HCT116 (cell line): ENCODE results near the gene ELOF1. TPM values are rescaled to one million over a fixed set of nuclear protein-coding genes. Genes with fewer than 3 reads are reported as not detected.

ENCODE experiments used
- ATAC-seq: fragments of 200-7000 bp; cut with Tn5 transposase; 2 replicates; pipeline ENCODE4 v1.9.1; 2020; ENCODE audit warnings: mild to moderate bottlenecking, moderate library complexity
- BruUV-seq: library from RNA; stranded (reverse); fragments of 400-500 nt; replicated peaks from 2 replicates; lab custom pipeline; 2021; lab: Mats Ljungman, UMichigan
- CTCF ChIA-PET: fragments of 300-600 bp; sonication (Branson Sonifier 250); formaldehyde crosslinking; loops from one replicate; lab custom pipeline; 2021; ENCODE audit warnings: antibody characterized with exemption; lab: Charles Lee
- POLR2A ChIA-PET: fragments of 300-600, 350-600 bp; sonication (Branson Sonifier 250); formaldehyde crosslinking; loops from one replicate; lab custom pipeline; 2021; ENCODE audit warnings: antibody characterized with exemption; lab: Charles Lee
- RAD21 ChIA-PET, 2 experiments: fragments of 300-600 bp; sonication (Branson Sonifier 250); formaldehyde crosslinking; loops; one replicate each; lab custom pipeline; 2023; ENCODE audit warnings: low total read pairs in 2 of 2; ENCODE audit not compliant: uncharacterized antibody in 2 of 2, unreplicated experiment in 2 of 2, low non-redundant PET in 1 of 2; lab: Charles Lee
- DNase-seq: peaks from one replicate; pipeline ENCODE4 v3.0.0-alpha.2; 2010; ENCODE audit warnings: low read depth, low spot score
- H2AFZ ChIP-seq: fragments of 200-600 bp; shearing (Covaris generic), sonication (generic); 2 replicates; pipeline ENCODE4 v1.6.1; 2017; ENCODE audit warnings: low read depth, mixed run types, mixed read lengths, antibody characterized with exemption, low read length; ENCODE audit not compliant: poor library complexity, severe bottlenecking
- H3K27ac ChIP-seq: 2 replicates; pipeline ENCODE4 v1.5.1; 2012; ENCODE audit warnings: low read depth, low read length
- H3K27me3 ChIP-seq: fragments of 200-600 bp; sonication (generic); 2 replicates; pipeline ENCODE4 v1.6.1; 2016; ENCODE audit warnings: mixed run types, low read length, mixed read lengths; ENCODE audit not compliant: insufficient read depth
- H3K36me3 ChIP-seq, 2 experiments: fragments of 200-500 bp in 1 of 2; fragments of 200-600 bp in 1 of 2; sonication (Bioruptor generic) in 1 of 2; sonication (generic) in 1 of 2; 2 replicates each; pipeline versions ENCODE4 v1.5.1 to v1.6.1; 2014 to 2016; ENCODE audit warnings: low read length in 2 of 2, inconsistent platforms in 1 of 2, mixed read lengths in 1 of 2, mixed run types in 1 of 2; ENCODE audit not compliant: insufficient read depth in 2 of 2, control insufficient read depth in 1 of 2
- H3K4me1 ChIP-seq, 2 experiments: fragments of 200-600 bp in 1 of 2; sonication (generic) in 1 of 2; 2 replicates each; pipeline versions ENCODE4 v1.5.1 to v1.6.1; 2012 to 2017; ENCODE audit warnings: low read length in 2 of 2, inconsistent platforms in 1 of 2, mild to moderate bottlenecking in 1 of 2, mixed read lengths in 1 of 2, mixed run types in 1 of 2, moderate library complexity in 1 of 2; ENCODE audit not compliant: insufficient read depth in 2 of 2, control insufficient read depth in 1 of 2
- H3K4me2 ChIP-seq: fragments of 200-600 bp; sonication (generic); 2 replicates; pipeline ENCODE4 v1.6.1; 2017; ENCODE audit warnings: mixed run types, low read length, mixed read lengths
- H3K4me3 ChIP-seq, 2 experiments: fragments of 200-600 bp in 1 of 2; sonication (generic) in 1 of 2; replicated peaks in 1 of 2; 2 replicates each; pipeline ENCODE4 v1.5.1; 2011 to 2016; ENCODE audit warnings: low read length in 2 of 2, control low read depth in 1 of 2, low read depth in 1 of 2, mild to moderate bottlenecking in 1 of 2, mixed read lengths in 1 of 2, mixed run types in 1 of 2
- H3K79me2 ChIP-seq: fragments of 200-600 bp; sonication (generic); 2 replicates; pipeline ENCODE4 v1.6.1; 2017; ENCODE audit warnings: mild to moderate bottlenecking, mixed run types, low read length, moderate library complexity, mixed read lengths; ENCODE audit not compliant: insufficient read depth
- H3K9ac ChIP-seq: fragments of 200-600 bp; sonication (generic); 2 replicates; pipeline ENCODE4 v1.6.1; 2016; ENCODE audit warnings: low read length, mixed read lengths
- H3K9me2 ChIP-seq: fragments of 200-600 bp; sonication (generic), shearing (Covaris generic); 2 replicates; pipeline ENCODE4 v1.6.1; 2017; ENCODE audit warnings: mixed run types, mild to moderate bottlenecking, moderate library complexity; ENCODE audit not compliant: insufficient read depth
- H3K9me3 ChIP-seq, 2 experiments: fragments of 200-500 bp in 1 of 2; fragments of 200-600 bp in 1 of 2; sonication (Bioruptor generic) in 1 of 2; sonication (generic) in 1 of 2; 2 replicates each; pipeline ENCODE4 v1.6.1; 2014 to 2017; ENCODE audit warnings: low read length in 2 of 2, mixed read lengths in 2 of 2, inconsistent platforms in 1 of 2, low read depth in 1 of 2, mild to moderate bottlenecking in 1 of 2, mixed run types in 1 of 2, moderate library complexity in 1 of 2; ENCODE audit not compliant: control insufficient read depth in 1 of 2, insufficient read depth in 1 of 2
- H4K20me1 ChIP-seq: fragments of 200-600 bp; sonication (generic), shearing (Covaris generic); 2 replicates; pipeline ENCODE4 v1.6.1; 2017; ENCODE audit warnings: mixed run types, mild to moderate bottlenecking, moderate library complexity; ENCODE audit not compliant: insufficient read depth
- ATF3 ChIP-seq: IDR thresholded peaks from 2 replicates; pipeline ENCODE4 v1.6.1; 2012
- CBX3 ChIP-seq: IDR thresholded peaks from 2 replicates; pipeline ENCODE4 v1.6.1; 2012; ENCODE audit warnings: low read depth
- CEBPB ChIP-seq: IDR thresholded peaks from 2 replicates; pipeline ENCODE4 v1.6.1; 2012; ENCODE audit warnings: low read depth
- CTCF ChIP-seq, 3 experiments: fragments of 200-600 bp in 1 of 3; sonication (generic) in 1 of 3; IDR thresholded peaks in 2 of 3; conservative IDR thresholded peaks in 1 of 3; 2 replicates each; pipeline ENCODE4 v1.5.1; 2012 to 2017; ENCODE audit warnings: low read depth in 2 of 3, low read length in 2 of 3, antibody characterized with exemption in 1 of 3, borderline replicate concordance in 1 of 3, control low read depth in 1 of 3, mild to moderate bottlenecking in 1 of 3, mixed read lengths in 1 of 3, mixed run types in 1 of 3, moderate library complexity in 1 of 3; ENCODE audit not compliant: insufficient read depth in 1 of 3
- ELF1 ChIP-seq: IDR thresholded peaks from 2 replicates; pipeline ENCODE4 v1.6.1; 2012; ENCODE audit warnings: low read depth, borderline replicate concordance
- EZH2 ChIP-seq: fragments of 200-600 bp; sonication (generic); IDR thresholded peaks from 2 replicates; pipeline ENCODE4 v1.6.1; 2017; ENCODE audit warnings: antibody characterized with exemption, mixed run types
- EZH2phosphoT487 ChIP-seq: fragments of 200-600 bp; IDR thresholded peaks from 2 replicates; pipeline ENCODE4 v1.6.1; 2018; ENCODE audit warnings: antibody characterized with exemption, borderline replicate concordance
- JUND ChIP-seq: IDR thresholded peaks from 2 replicates; pipeline ENCODE4 v1.6.1; 2012
- POLR2A ChIP-seq: IDR thresholded peaks from 2 replicates; pipeline ENCODE4 v1.7.0; 2011; ENCODE audit warnings: borderline replicate concordance; ENCODE audit not compliant: insufficient read depth, insufficient read length; ENCODE audit errors: extremely low read depth
- POLR2AphosphoS5 ChIP-seq: IDR thresholded peaks from 2 replicates; pipeline ENCODE4 v1.6.1; 2011; ENCODE audit warnings: mild to moderate bottlenecking, low read depth, low read length, moderate library complexity
- RAD21 ChIP-seq: IDR thresholded peaks from 2 replicates; pipeline ENCODE4 v1.6.1; 2012; ENCODE audit warnings: low read depth, mild to moderate bottlenecking
- SP1 ChIP-seq: IDR thresholded peaks from 2 replicates; pipeline ENCODE4 v1.6.1; 2012; ENCODE audit warnings: low read depth
- SRF ChIP-seq: IDR thresholded peaks from 2 replicates; pipeline ENCODE4 v1.6.1; 2012; ENCODE audit warnings: low read depth
- TCF7L2 ChIP-seq: IDR thresholded peaks from 2 replicates; pipeline ENCODE4 v1.7.0; 2011; ENCODE audit warnings: borderline replicate concordance, inconsistent platforms; ENCODE audit not compliant: insufficient read depth, insufficient read length; ENCODE audit errors: extremely low read depth
- ZBTB33 ChIP-seq: IDR thresholded peaks from 2 replicates; pipeline ENCODE4 v1.6.1; 2011; ENCODE audit warnings: mild to moderate bottlenecking, low read length, moderate library complexity; ENCODE audit not compliant: insufficient replicate concordance; ENCODE audit errors: extremely low read depth
- ZFX ChIP-seq: fragments of 450-650 bp; IDR thresholded peaks from 2 replicates; pipeline ENCODE4 v1.6.1; 2017
- ZNF274 ChIP-seq: fragments of 200-500 bp; sonication (Bioruptor generic); IDR thresholded peaks from 2 replicates; pipeline ENCODE4 v1.6.1; 2014; ENCODE audit warnings: mild to moderate bottlenecking, low read depth, low read length, inconsistent platforms
- intact Hi-C: fragments of 100-400 bp; cut with micrococcal nuclease; formaldehyde crosslinking; loops from 2 replicates; pipeline ENCODE4 v1.10.0; 2022
- total RNA-seq: library from RNA; stranded (reverse); gene quantifications from one replicate; pipeline ENCODE4 v1.2.1, GENCODE V29; 2021; ENCODE audit not compliant: unreplicated experiment

ELOF1 gene
- total RNA-seq, 1 experiment from 2014 or later, result 74.5 TPM

- no peaks in the 10 kb centered on the region for H3K27me3 ChIP-seq
- no peak for DNase-seq
- no peaks in the 10 kb centered on the region for H4K20me1 ChIP-seq
- no peak for ATAC-seq
- no peaks in the 10 kb centered on the region for H3K9me2 ChIP-seq
- ChIA-PET CTCF (no interaction called here), POLR2A (no interaction called here), RAD21 (no interaction called here)
- no TSS peak for BruUV-seq
- peaks cover 16% of the 10 kb centered on the region for H3K79me2 ChIP-seq
- H3K36me3 ChIP-seq, result peaks cover 0 to 1% of the 10 kb centered on the region in 2 experiments; a peak in 1 of 4 replicates
- peaks cover 3 to 13% of the 10 kb centered on the region in 2 experiments; a peak in 2 of 4 replicates for H3K4me1 ChIP-seq
- H3K9me3 ChIP-seq, result no peaks in the 10 kb centered on the region
- no peak overlapping the region for H3K27ac ChIP-seq
- no peak overlapping the region for H3K4me2 ChIP-seq
- H2AFZ ChIP-seq, result no peak overlapping the region
- no peak overlapping the region for H3K9ac ChIP-seq
- TF ChIP-seq CBX3 (no peak), SRF (no peak), POLR2A (no peak)
- no peak overlapping the region for H3K4me3 ChIP-seq
- intact Hi-C loops, result no loop called here
Observed at GRCh38 chr19:11594084-11594483, 35.1 kb upstream of the ELOF1 start.

GRCh38 chr19:11587975-11588631 is 29.1 kb upstream of the ELOF1 start:
- Histone ChIP-seq H2AFZ (no peak overlapping the region), H3K27me3 (no peaks in the 10 kb centered on the region), H3K9ac (no peak overlapping the region), H3K36me3 (no peaks in the 10 kb centered on the region), H3K4me2 (peak overlapping the region; percentile 40), H3K9me3 (no peaks in the 10 kb centered on the region), H3K9me2 (no peaks in the 10 kb centered on the region), H3K27ac (no peak overlapping the region), H3K79me2 (no peaks in the 10 kb centered on the region), H4K20me1 (no peaks in the 10 kb centered on the region), H3K4me3 (no peak overlapping the region), H3K4me1 (peaks cover 0 to 4% of the 10 kb centered on the region in 2 experiments; a peak in 1 of 4 replicates)
- ChIA-PET CTCF (no interaction called here), RAD21 (no interaction called here), POLR2A (no interaction called here)
- ATAC-seq (0 out of 2 replicates have a peak, but pooled peaks have one; percentile 30), DNase-seq (no peak)
- intact Hi-C loops, result loop anchor here (1.0 kb wide), 1 partner anchor 92 kb away; no protein-coding TSS in a partner anchor
- TF ChIP-seq ATF3, result no peak
- no peak for TF ChIP-seq POLR2AphosphoS5
- no peak for TF ChIP-seq RAD21
- no peak for TF ChIP-seq CBX3
- TF ChIP-seq ELF1, result no peak
- TF ChIP-seq CEBPB, result no peak
- TF ChIP-seq POLR2A, result no peak
- TF ChIP-seq ZBTB33, result no peak
- TF ChIP-seq ZFX, result no peak
- no peak for TF ChIP-seq TCF7L2
- TF ChIP-seq EZH2phosphoT487, result no peak
- TF ChIP-seq JUND, result no peak
- TF ChIP-seq EZH2, result no peak
- no peak for TF ChIP-seq CTCF (IDR thresholded peaks at IDR 0.05 in 2 of 3, conservative IDR thresholded peaks at IDR 0.05 in 1 of 3; ENCODE audit: borderline replicate concordance in 1 of 3, insufficient read depth in 1 of 3, low read depth in 2 of 3, low read length in 2 of 3)
- no peak for TF ChIP-seq ZNF274
- TF ChIP-seq SP1, result no peak
- BruUV-seq, result no TSS peak
